ENCODE results near the gene CA9.

DNA sequence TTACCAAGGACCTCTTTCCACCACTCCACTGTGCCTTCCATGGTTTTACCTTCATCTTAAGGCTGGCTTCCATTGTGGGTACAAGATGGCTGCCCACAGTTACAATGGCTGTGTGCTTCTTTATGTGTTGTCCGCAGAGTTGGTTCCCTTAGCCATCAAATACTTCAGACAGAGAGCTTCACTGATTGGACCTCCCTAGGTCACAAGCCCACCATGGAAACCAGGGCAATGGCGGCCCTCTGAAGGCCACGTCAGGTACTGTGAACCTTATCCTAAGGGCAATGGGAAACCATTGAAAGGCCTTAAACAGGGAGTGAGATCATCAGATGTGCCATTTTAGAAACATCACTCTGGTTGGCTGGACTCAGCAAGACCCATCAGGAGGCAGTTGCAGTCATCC lies 5.8 kb upstream of the CA9 start:
- TF ChIP-seq, protein P1, sequence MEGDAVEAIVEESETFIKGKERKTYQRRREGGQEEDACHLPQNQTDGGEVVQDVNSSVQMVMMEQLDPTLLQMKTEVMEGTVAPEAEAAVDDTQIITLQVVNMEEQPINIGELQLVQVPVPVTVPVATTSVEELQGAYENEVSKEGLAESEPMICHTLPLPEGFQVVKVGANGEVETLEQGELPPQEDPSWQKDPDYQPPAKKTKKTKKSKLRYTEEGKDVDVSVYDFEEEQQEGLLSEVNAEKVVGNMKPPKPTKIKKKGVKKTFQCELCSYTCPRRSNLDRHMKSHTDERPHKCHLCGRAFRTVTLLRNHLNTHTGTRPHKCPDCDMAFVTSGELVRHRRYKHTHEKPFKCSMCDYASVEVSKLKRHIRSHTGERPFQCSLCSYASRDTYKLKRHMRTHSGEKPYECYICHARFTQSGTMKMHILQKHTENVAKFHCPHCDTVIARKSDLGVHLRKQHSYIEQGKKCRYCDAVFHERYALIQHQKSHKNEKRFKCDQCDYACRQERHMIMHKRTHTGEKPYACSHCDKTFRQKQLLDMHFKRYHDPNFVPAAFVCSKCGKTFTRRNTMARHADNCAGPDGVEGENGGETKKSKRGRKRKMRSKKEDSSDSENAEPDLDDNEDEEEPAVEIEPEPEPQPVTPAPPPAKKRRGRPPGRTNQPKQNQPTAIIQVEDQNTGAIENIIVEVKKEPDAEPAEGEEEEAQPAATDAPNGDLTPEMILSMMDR (conservative IDR thresholded peaks at IDR 0.05): no peak
- TF ChIP-seq ZFX (IDR thresholded peaks at IDR 0.05): no peak

Data from C4-2B (cell line).